ENCODE results near the gene MKNK1.

- TF ChIP-seq EZH2 (IDR thresholded peaks at IDR 0.05; ENCODE audit: low read length) (no peak), CTCF (optimal IDR thresholded peaks at IDR 0.05 in 1 of 3, IDR thresholded peaks at IDR 0.05 in 1 of 3, conservative IDR thresholded peaks at IDR 0.05 in 1 of 3; ENCODE audit: extremely low read depth in 1 of 3, insufficient read depth in 2 of 3, low read length in 3 of 3) (no peak)
Observed at GRCh38 chr1:46554236-46554596, 49.9 kb downstream of the MKNK1 start.
